Thymus (tissue), 14 donors: ENCODE data around the gene ID4. TPM values are rescaled to one million over a fixed set of nuclear protein-coding genes. Genes with fewer than 3 reads are reported as not detected.

ENCODE experiments used
- DNase-seq, 9 donors: peaks; one replicate each; pipeline ENCODE4 v3.0.0-alpha.2; 2013; ENCODE audit warnings: low spot score in 9 of 9, low read depth in 6 of 9, missing footprints in 1 of 9
- H3K27ac ChIP-seq, 2 donors: one replicate each; pipeline ENCODE4 v1.5.1; 2013; ENCODE audit warnings: control low read depth in 1 of 2, low read depth in 1 of 2, low read length in 1 of 2, mild to moderate bottlenecking in 1 of 2, moderate library complexity in 1 of 2
- H3K27me3 ChIP-seq, 2 donors: one replicate each; pipeline ENCODE4 v1.5.1; 2013; ENCODE audit warnings: low read length in 1 of 2; ENCODE audit not compliant: control insufficient read depth in 2 of 2, insufficient read depth in 1 of 2
- H3K36me3 ChIP-seq, 2 donors: one replicate each; pipeline ENCODE4 v1.5.1; 2013; ENCODE audit warnings: low read length in 1 of 2, mild to moderate bottlenecking in 1 of 2, moderate library complexity in 1 of 2; ENCODE audit not compliant: control insufficient read depth in 2 of 2, insufficient read depth in 2 of 2
- H3K4me1 ChIP-seq, 2 donors: one replicate each; pipeline ENCODE4 v1.5.1; 2013; ENCODE audit warnings: low read length in 2 of 2; ENCODE audit not compliant: control insufficient read depth in 2 of 2, insufficient read depth in 2 of 2
- H3K4me3 ChIP-seq, 2 donors: one replicate each; pipeline ENCODE4 v1.5.1; 2013; ENCODE audit warnings: low read length in 2 of 2, control low read depth in 1 of 2, mild to moderate bottlenecking in 1 of 2
- H3K9me3 ChIP-seq, 2 donors: one replicate each; pipeline ENCODE4 v1.5.1; 2013; ENCODE audit warnings: low read length in 1 of 2, mild to moderate bottlenecking in 1 of 2; ENCODE audit not compliant: control insufficient read depth in 2 of 2, insufficient read depth in 1 of 2
- WGBS: extraction: QIAGEN DNeasy Blood & Tissue Kit; methylation state at CpG from one replicate; pipeline ENCODE4 v1.1.7; 2013; 5-methylcytosine and 5-hydroxymethylcytosine counted together
- long read RNA-seq, 10 donors: transcript quantifications; one replicate each; lab custom pipeline, GENCODE V29; 2026
- polyA plus RNA-seq: library from polyadenylated mRNA; stranded (reverse); fragments of 200-250 nt; gene quantifications from one replicate; pipeline ENCODE4 v1.2.3, GENCODE V29; 2013
- total RNA-seq: library from RNA; stranded (reverse); fragments of 120-200 nt; gene quantifications from one replicate; pipeline ENCODE4 v1.2.4, GENCODE V29; 2013
- donor health status: healthy.

Gene ID4
- total RNA-seq: 1.5 TPM
- 10.9 TPM for polyA plus RNA-seq
- long read RNA-seq, donor 1: 0 reads
- long read RNA-seq, donor 2: 0 reads
- long read RNA-seq, donor 3, partial matches to known transcripts: 0 of 3 reads
- long read RNA-seq, donor 3, other reads (novel, unspliced or antisense): 0 of 3 reads
- long read RNA-seq, donor 4, partial matches to known transcripts: 0 of 2 reads
- long read RNA-seq, donor 4, other reads (novel, unspliced or antisense): 0 of 2 reads
- long read RNA-seq, donor 5, transcript ID4-201 (3 exons, 2,344 nt): major isoform, 10 of 17 reads
- long read RNA-seq, donor 5, partial matches to known transcripts: 7 of 17 reads
- long read RNA-seq, donor 5, other reads (novel, unspliced or antisense): 0 of 17 reads
- long read RNA-seq, donor 6, partial matches to known transcripts: 0 of 2 reads
- long read RNA-seq, donor 6, other reads (novel, unspliced or antisense): 0 of 2 reads
- long read RNA-seq, donor 7, partial matches to known transcripts: 0 of 1 reads
- long read RNA-seq, donor 7, other reads (novel, unspliced or antisense): 0 of 1 reads
- long read RNA-seq, donor 8: 0 reads
- long read RNA-seq, donor 9: 0 reads
- long read RNA-seq, donor 10, partial matches to known transcripts: 0 of 1 reads
- long read RNA-seq, donor 10, other reads (novel, unspliced or antisense): 0 of 1 reads

- H3K4me1 ChIP-seq: no peaks in the 10 kb centered on the region
- 11% methylated on average over 71 of the region's 71 CpGs for WGBS
Observed at GRCh38 chr6:19836799-19837510, at the start of gene ID4. Gene ID4, plus strand, starts transcription at chr6:19837370. Its CDS starts 385 bp downstream, at chr6:19837755.

GRCh38 chr6:19788686-19789085 is 48.5 kb upstream of the ID4 start:
- no peak overlapping the region for H3K4me3 ChIP-seq

More at GRCh38 chr6:19836799-19837510, at the start of gene ID4:
- Histone ChIP-seq H3K4me3 (peak within 1 kb of the TSS in 1 of 2 donors; percentile 32), H3K27ac (peak within 1 kb of the TSS in 1 of 2 donors; percentile 42), H3K27me3 (peaks cover 49 to 59% of the 10 kb centered on the region in 2 donors), H3K36me3 (no peaks in the 10 kb centered on the region), H3K9me3 (peaks cover 4 to 7% of the 10 kb centered on the region in 2 donors)
- DNase-seq: peak in 1 of 9 donors; percentile 5

DNA sequence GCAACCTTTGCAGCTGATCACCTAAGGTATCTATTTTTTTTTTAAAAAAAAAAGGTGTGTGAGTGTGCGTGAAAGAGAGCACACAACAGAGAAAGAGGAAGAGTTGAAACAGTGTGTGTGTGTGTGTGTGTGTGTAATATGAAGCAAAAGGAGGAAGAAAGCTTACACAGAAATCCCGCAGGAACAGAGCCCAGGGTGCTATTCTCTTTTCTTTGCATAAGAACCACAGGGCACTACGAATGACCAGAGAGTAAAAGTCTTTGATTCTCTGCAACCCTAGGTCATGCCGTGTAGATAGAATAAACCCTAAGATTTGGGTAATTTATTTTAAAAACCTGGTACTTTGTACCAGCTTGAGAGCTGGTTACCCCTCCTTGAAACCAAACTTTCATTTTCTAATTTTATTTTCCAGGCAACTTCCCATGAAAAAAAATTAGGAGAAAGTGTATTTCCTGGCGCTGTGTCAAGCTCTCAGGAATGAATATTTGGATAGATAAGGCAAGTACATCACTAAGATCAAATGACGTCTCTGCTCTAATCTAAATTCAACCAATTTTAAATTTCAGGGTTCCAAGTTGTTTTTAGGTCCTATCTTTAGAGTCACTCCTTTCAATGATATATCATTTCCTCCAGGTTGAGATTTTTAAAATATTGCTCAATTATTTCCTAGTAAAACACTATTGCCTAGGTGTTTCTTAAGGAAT is 47.9 kb upstream of the ID4 start:
- H3K36me3 ChIP-seq: no peaks in the 10 kb centered on the region
- no peak overlapping the region for H3K27ac ChIP-seq
- whole genome bisulfite sequencing: 40% methylated on average over 6 of the region's 6 CpGs
- no peaks in the 10 kb centered on the region for H3K9me3 ChIP-seq
- no peaks in the 10 kb centered on the region for H3K4me1 ChIP-seq
- DNase-seq: no peak
- no peak overlapping the region for H3K4me3 ChIP-seq
- H3K27me3 ChIP-seq: no peaks in the 10 kb centered on the region

More at GRCh38 chr6:19788686-19789085, 48.5 kb upstream of the ID4 start:
- 96% methylated on average over 1 of the region's 1 CpG for WGBS
- DNase-seq: no peak
- Histone ChIP-seq H3K9me3 (no peaks in the 10 kb centered on the region), H3K36me3 (no peaks in the 10 kb centered on the region), H3K4me1 (no peaks in the 10 kb centered on the region), H3K27ac (no peak overlapping the region), H3K27me3 (no peaks in the 10 kb centered on the region)

DNA sequence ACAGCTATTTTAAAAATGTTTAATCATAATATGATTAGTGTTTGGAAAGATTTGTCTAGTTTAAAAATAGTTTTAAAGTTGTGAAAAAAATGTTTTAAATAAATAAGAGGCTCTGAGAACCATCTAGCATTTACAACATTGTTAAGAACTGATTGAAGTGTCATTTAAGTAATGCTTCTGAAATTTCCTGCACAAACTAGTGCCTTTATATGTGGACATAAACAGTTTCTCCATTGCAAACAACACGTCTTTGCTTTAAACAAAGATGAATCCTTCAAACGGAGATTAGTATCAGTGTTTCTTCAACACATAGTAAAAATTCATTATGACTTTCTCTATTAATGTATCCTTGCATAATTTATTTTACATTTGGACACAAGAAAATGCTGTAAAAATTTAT is 45.9 kb upstream of the ID4 start:
- no peaks in the 10 kb centered on the region for H3K9me3 ChIP-seq
- H3K27me3 ChIP-seq: no peaks in the 10 kb centered on the region
- no peak overlapping the region for H3K27ac ChIP-seq
- no peak overlapping the region for H3K4me3 ChIP-seq
- DNase-seq: no peak
- H3K36me3 ChIP-seq: no peaks in the 10 kb centered on the region
- H3K4me1 ChIP-seq: no peaks in the 10 kb centered on the region
- WGBS: 93% methylated on average over 2 of the region's 2 CpGs

DNA sequence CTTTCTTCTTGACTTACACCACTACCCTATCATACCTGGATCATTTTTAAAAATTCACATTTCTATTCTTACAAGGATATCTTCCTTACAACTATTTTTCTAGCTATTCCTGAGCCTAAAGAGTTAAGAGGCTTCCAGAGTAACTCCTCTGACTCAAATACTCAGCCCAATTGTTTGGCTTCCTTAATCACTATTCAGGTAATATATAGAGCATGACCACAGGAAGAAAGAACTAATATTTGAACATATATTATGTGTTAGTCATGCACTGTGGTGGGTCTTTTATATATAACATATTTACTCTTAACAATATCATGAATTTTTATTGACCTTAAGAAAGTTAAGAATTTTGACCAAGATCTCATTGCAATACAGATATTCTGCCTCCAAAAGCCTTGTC is 42.0 kb upstream of the ID4 start:
- no peak for DNase-seq
- no peak overlapping the region for H3K4me3 ChIP-seq
- H3K27ac ChIP-seq: no peak overlapping the region
- no peaks in the 10 kb centered on the region for H3K27me3 ChIP-seq
- H3K4me1 ChIP-seq: no peaks in the 10 kb centered on the region
- H3K36me3 ChIP-seq: no peaks in the 10 kb centered on the region
- no peaks in the 10 kb centered on the region for H3K9me3 ChIP-seq

DNA sequence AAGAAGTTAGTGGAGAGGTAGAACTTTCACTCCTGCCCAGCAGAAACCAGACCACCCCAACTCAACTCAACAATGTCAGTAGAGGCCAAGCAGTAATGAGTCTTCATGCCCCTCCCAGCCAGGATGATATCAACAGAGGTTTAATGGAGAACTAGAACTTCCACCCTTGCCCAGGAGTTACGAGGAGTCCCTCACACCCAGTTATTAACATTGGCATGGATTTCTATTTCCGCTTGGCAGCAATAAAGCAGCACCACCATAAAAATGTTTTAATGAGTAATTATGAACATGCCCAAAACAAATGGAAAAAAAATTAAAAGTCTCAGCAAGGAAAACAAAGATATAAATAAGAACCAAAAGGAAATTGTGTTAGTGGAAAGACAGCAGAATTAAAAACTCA is 40.7 kb upstream of the ID4 start:
- WGBS: 79% methylated on average over 2 of the region's 2 CpGs
- Histone ChIP-seq H3K36me3 (no peaks in the 10 kb centered on the region), H3K27me3 (no peaks in the 10 kb centered on the region), H3K9me3 (no peaks in the 10 kb centered on the region), H3K27ac (no peak overlapping the region), H3K4me1 (no peaks in the 10 kb centered on the region), H3K4me3 (no peak overlapping the region)
- no peak for DNase-seq

- peaks cover 0 to 1% of the 10 kb centered on the region in 2 donors for H3K27me3 ChIP-seq
- DNase-seq: no peak
- H3K27ac ChIP-seq: no peak overlapping the region
- H3K9me3 ChIP-seq: no peaks in the 10 kb centered on the region
- H3K4me3 ChIP-seq: no peak overlapping the region
- no peaks in the 10 kb centered on the region for H3K4me1 ChIP-seq
- WGBS: 98% methylated on average over 1 of the region's 1 CpG
- no peaks in the 10 kb centered on the region for H3K36me3 ChIP-seq
Observed at GRCh38 chr6:19798362-19798761, 38.8 kb upstream of the ID4 start.

GRCh38 chr6:19802656-19803055 is 34.5 kb upstream of the ID4 start:
- no peak for DNase-seq

More at GRCh38 chr6:19802656-19803055, 34.5 kb upstream of the ID4 start:
- Histone ChIP-seq H3K27me3 (peaks cover 5 to 26% of the 10 kb centered on the region in 2 donors), H3K9me3 (no peaks in the 10 kb centered on the region), H3K27ac (no peak overlapping the region), H3K4me1 (no peaks in the 10 kb centered on the region), H3K4me3 (no peak overlapping the region), H3K36me3 (no peaks in the 10 kb centered on the region)
- WGBS: 86% methylated on average over 6 of the region's 6 CpGs
